OCI-LY7 (cell line): ENCODE measurements around the gene BRPF3.

ENCODE experiments used
- CTCF ChIP-seq: fragments of 200-600 bp; sonication (generic); conservative IDR thresholded peaks from 2 replicates; pipeline ENCODE4 v1.5.1; 2014; ENCODE audit warnings: mild to moderate bottlenecking, antibody characterized with exemption, low read length, moderate library complexity, mixed read lengths
- EZH2phosphoT487 ChIP-seq: fragments of 200-600 bp; sonication (generic); IDR thresholded peaks from 2 replicates; pipeline ENCODE4 v1.6.1; 2018; ENCODE audit warnings: low read depth, borderline replicate concordance, mild to moderate bottlenecking, mixed run types, antibody characterized with exemption, low read length, moderate library complexity, mixed read lengths

GRCh38 chr6:36239774-36240173 lies 43.2 kb downstream of the BRPF3 start:
- TF ChIP-seq CTCF (no peak), EZH2phosphoT487 (no peak)
